K562 (cell line): ENCODE measurements around the gene CELA1. TPM values are rescaled to one million over a fixed set of nuclear protein-coding genes. Genes with fewer than 3 reads are reported as not detected.
A peak's percentile ranks its signal among the peaks of the same experiment; 100 is the strongest.

ENCODE experiments used
- CBFA2T2 ChIP-seq: fragments of 450-650 bp; conservative IDR thresholded peaks from 2 replicates; pipeline ENCODE4 v1.6.1; 2017; ENCODE audit warnings: mild to moderate bottlenecking
- CBX1 ChIP-seq: sonication (generic); IDR thresholded peaks from 2 replicates; pipeline ENCODE4 v1.6.1; 2016; ENCODE audit warnings: antibody characterized with exemption, low read depth, mild to moderate bottlenecking
- CEBPG ChIP-seq, 3 experiments: fragments of 200-800 bp in 1 of 3; sonication (Bioruptor generic) in 1 of 3; sonication (generic) in 1 of 3; formaldehyde crosslinking in 1 of 3; IDR thresholded peaks in 2 of 3; conservative IDR thresholded peaks in 1 of 3; 2 replicates each; pipeline versions ENCODE4 v1.6.1 to v1.8.0; 2016 to 2022; ENCODE audit warnings: missing compliant biosample characterization in 2 of 3, missing genetic modification characterization in 2 of 3, mild to moderate bottlenecking in 1 of 3, missing genetic modification reagents in 1 of 3
- CTBP1 ChIP-seq: fragments of 450-650 bp; IDR thresholded peaks from 2 replicates; pipeline ENCODE4 v1.6.1; 2016; ENCODE audit warnings: borderline replicate concordance
- ELF1 ChIP-seq: fragments of 200-800 bp; sonication (Bioruptor generic); IDR thresholded peaks from 2 replicates; pipeline ENCODE4 v1.6.1; 2016; ENCODE audit warnings: missing genetic modification characterization, missing compliant biosample characterization
- FOXA1 ChIP-seq: fragments of 450-650 bp; IDR thresholded peaks from 2 replicates; pipeline ENCODE4 v1.6.1; 2016; ENCODE audit warnings: mild to moderate bottlenecking, borderline replicate concordance
- FOXJ3 ChIP-seq: sonication (generic); formaldehyde crosslinking; IDR thresholded peaks from 2 replicates; pipeline ENCODE4 v1.4.0; 2020; ENCODE audit warnings: mild to moderate bottlenecking, missing genetic modification reagents
- HDAC1 ChIP-seq, 2 experiments: fragments of 450-650 bp; IDR thresholded peaks; 2 replicates each; pipeline ENCODE4 v1.6.1; 2016 to 2017; ENCODE audit warnings: inconsistent platforms in 1 of 2, mild to moderate bottlenecking in 1 of 2, moderate library complexity in 1 of 2
- ILF3 ChIP-seq: fragments of 450-650 bp; IDR thresholded peaks from 2 replicates; pipeline ENCODE4 v1.6.1; 2018; ENCODE audit warnings: antibody characterized with exemption, mild to moderate bottlenecking, moderate library complexity, borderline replicate concordance
- IRF9 ChIP-seq: fragments of 450-650 bp; IDR thresholded peaks from 2 replicates; pipeline ENCODE4 v1.6.1; 2016; ENCODE audit warnings: missing biosample characterization, missing genetic modification characterization
- MXI1 ChIP-seq: IDR thresholded peaks from 2 replicates; pipeline ENCODE4 v1.6.1; 2011; ENCODE audit warnings: low read depth, mild to moderate bottlenecking, improper control_type of control experiment, low read length
- PYGO2 ChIP-seq: fragments of 450-650 bp; IDR thresholded peaks from 2 replicates; pipeline ENCODE4 v1.6.1; 2016; ENCODE audit warnings: mild to moderate bottlenecking, missing genetic modification characterization, moderate library complexity, missing compliant biosample characterization
- RUNX1 ChIP-seq: sonication (generic); IDR thresholded peaks from 2 replicates; pipeline ENCODE4 v1.6.1; 2016; ENCODE audit warnings: antibody characterized with exemption, low read depth
- SNAPC5 ChIP-seq: fragments of 250-450 bp; sonication (Bioruptor Pico); IDR thresholded peaks from 2 replicates; pipeline ENCODE4 v1.8.0; 2021; ENCODE audit warnings: moderate library complexity, mild to moderate bottlenecking, inconsistent platforms
- TGIF2 ChIP-seq: sonication (generic); formaldehyde crosslinking; IDR thresholded peaks from 2 replicates; pipeline ENCODE4 v1.8.1; 2022; ENCODE audit warnings: mild to moderate bottlenecking, missing genetic modification reagents, moderate library complexity
- U2AF2 ChIP-seq: fragments of 200-400 bp; formaldehyde crosslinking; optimal IDR thresholded peaks from 2 replicates; pipeline ENCODE3; 2017; ENCODE audit warnings: low read depth, mild to moderate bottlenecking, low read length
- ZBTB2 ChIP-seq: fragments of 450-650 bp; IDR thresholded peaks from 2 replicates; pipeline ENCODE4 v1.6.1; 2016; ENCODE audit warnings: antibody characterized with exemption
- ZBTB43 ChIP-seq: sonication (generic); formaldehyde crosslinking; IDR thresholded peaks from 2 replicates; pipeline ENCODE4 v1.8.0; 2023; ENCODE audit warnings: mild to moderate bottlenecking, missing genetic modification reagents
- ZNF212 ChIP-seq: fragments of 450-650 bp; formaldehyde crosslinking; IDR thresholded peaks from 2 replicates; pipeline ENCODE4 v1.4.0; 2020; ENCODE audit warnings: mild to moderate bottlenecking
- ZNF655 ChIP-seq: fragments of 250-450 bp; sonication (Bioruptor Pico); IDR thresholded peaks from 2 replicates; pipeline ENCODE4 v1.5.0; 2021
- polyA plus RNA-seq, 8 experiments: library from polyadenylated mRNA; depleted of rRNA in 4 of 8; stranded (reverse) in 5 of 8; unstranded in 3 of 8; fragments of >200 nt; fragmentation: Nextera tagmentation in 2 of 8; fragmentation: Illumina TruSeq in 1 of 8; extraction: Ambion mirVana in 2 of 8; extraction: Trizol in 1 of 8; gene quantifications; 2 replicates each; pipeline versions ENCODE4 v1.2.1 to v1.2.3, GENCODE V29; 2011 to 2014; ENCODE audit warnings: inconsistent platforms in 1 of 8, missing spikeins in 1 of 8
- total RNA-seq, 7 experiments: library from RNA; depleted of rRNA in 6 of 7; stranded (reverse); fragments of >200 nt in 6 of 7; fragmentation: Illumina TruSeq in 2 of 7; extraction: Trizol in 2 of 7; gene quantifications; 2 replicates each; pipeline versions ENCODE4 v1.2.1 to v1.2.3, GENCODE V29; 2011 to 2021; ENCODE audit warnings: low replicate concordance in 1 of 7
- TF ChIP-seq, protein P1 (sequence below): IDR thresholded peaks from 3 replicates; pipeline ENCODE4 v1.6.1; 2011; ENCODE audit warnings: borderline replicate concordance, mild to moderate bottlenecking; ENCODE audit not compliant: insufficient read length, insufficient read depth

CELA1 gene
- total and polyA plus RNA-seq, 9 of the 15 experiments (the other 6 are each of a cell fraction or from before 2014, with no cell fraction given) = 0.06 to 0.27 (median 0.22) TPM; not detected in 6

DNA sequence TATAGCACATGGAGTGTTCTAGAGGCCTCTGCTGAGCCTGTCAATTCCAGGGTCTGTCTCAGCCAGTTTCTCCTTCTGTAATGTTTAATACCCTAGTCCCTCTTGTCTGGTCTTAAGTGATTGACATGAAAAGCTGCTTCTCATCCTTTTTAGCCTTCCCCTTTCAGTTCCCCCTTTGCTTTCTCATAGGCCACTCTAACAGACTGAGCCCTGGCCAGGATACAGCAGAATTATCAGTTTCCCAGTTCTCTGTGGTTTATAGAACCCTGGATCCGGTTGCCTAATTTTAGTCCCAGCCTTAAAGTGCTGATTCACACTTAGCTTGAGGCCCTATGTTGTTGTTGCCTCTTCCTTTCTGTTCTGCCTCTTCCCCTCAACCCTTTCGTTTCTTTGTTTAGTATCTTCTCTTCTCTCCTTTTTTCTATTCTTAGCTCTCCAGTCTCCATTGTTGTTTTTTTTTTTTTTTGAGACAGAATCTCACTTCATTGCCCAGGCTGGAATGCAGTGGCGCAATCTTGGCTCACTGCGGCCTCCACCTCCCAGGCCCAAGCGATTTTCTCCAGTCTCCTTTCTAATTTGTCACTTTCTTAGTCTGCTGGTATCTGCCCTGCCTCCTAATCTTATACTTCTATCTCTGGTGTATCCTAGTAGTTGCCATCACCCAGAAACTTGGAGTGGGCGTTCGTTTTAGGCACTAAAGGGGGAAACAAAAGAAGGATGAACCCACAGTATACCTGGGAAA, 19.6 kb downstream of the CELA1 start (continued):
- TF ChIP-seq CBFA2T2 = no peak
- 0 out of 2 replicates have a peak, but pooled peaks have one; percentile 66 for TF ChIP-seq IRF9
- no peak for TF ChIP-seq MXI1
- TF ChIP-seq PYGO2 (tag) = peak; percentile 65; the same call in 1 of the 2 replicates
- TF ChIP-seq CBX1 = no peak; the same call in 1 of the 2 replicates
- peak; percentile 59; the same call in 1 of the 2 replicates for TF ChIP-seq ELF1 (tag)
- TF ChIP-seq SNAPC5 (CRISPR knock-in tag) = no peak
- TF ChIP-seq RUNX1 = no peak
- TF ChIP-seq CTBP1 = peak; percentile 81
- TF ChIP-seq FOXA1 = no peak
- no peak for TF ChIP-seq FOXJ3 (CRISPR knock-in tag)
- TF ChIP-seq ZNF212 (CRISPR knock-in tag) = no peak
- no peak for TF ChIP-seq ILF3
- no peak for TF ChIP-seq ZNF655 (CRISPR knock-in tag)
- TF ChIP-seq HDAC1 (IDR thresholded peaks at IDR 0.05) = peak in 1 of 2 experiments; percentile 59; a peak in 2 of 4 replicates
- TF ChIP-seq, protein P1, sequence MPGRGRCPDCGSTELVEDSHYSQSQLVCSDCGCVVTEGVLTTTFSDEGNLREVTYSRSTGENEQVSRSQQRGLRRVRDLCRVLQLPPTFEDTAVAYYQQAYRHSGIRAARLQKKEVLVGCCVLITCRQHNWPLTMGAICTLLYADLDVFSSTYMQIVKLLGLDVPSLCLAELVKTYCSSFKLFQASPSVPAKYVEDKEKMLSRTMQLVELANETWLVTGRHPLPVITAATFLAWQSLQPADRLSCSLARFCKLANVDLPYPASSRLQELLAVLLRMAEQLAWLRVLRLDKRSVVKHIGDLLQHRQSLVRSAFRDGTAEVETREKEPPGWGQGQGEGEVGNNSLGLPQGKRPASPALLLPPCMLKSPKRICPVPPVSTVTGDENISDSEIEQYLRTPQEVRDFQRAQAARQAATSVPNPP = no peak
- peak; percentile 77; the same call in 1 of the 2 replicates for TF ChIP-seq CEBPG (CRISPR knock-in tag; IDR thresholded peaks at IDR 0.05)
- TF ChIP-seq CEBPG (tag; conservative IDR thresholded peaks at IDR 0.05 in 1 of 2, IDR thresholded peaks at IDR 0.05 in 1 of 2) = peak; percentile 82 to 92
- peak; percentile 87 for TF ChIP-seq ZBTB2
- no peak for TF ChIP-seq TGIF2 (CRISPR knock-in tag)
- no peak for TF ChIP-seq ZBTB43 (CRISPR knock-in tag)
- TF ChIP-seq U2AF2 = no peak
